ENCODE data around the gene INPP5A. TPM values are rescaled to one million over a fixed set of nuclear protein-coding genes. Genes with fewer than 3 reads are reported as not detected.
A peak's percentile ranks its signal among the peaks of the same experiment; 100 is the strongest.

INPP5A gene
- total RNA-seq, 2 donors from 2014 or later: 74.4 to 95.3 TPM

- DNase-seq (no peak), ATAC-seq (no peak)
- intact Hi-C loops (cut with DNase I): no loop called here
Measured at GRCh38 chr10:132721725-132722124, 184.1 kb downstream of the INPP5A start.

- DNase-seq (no peak), ATAC-seq (peak; percentile 46 to 60)
- intact Hi-C loops (cut with DNase I): no loop called here
Measured at GRCh38 chr10:132722394-132723329, 185.1 kb downstream of the INPP5A start.

DNA sequence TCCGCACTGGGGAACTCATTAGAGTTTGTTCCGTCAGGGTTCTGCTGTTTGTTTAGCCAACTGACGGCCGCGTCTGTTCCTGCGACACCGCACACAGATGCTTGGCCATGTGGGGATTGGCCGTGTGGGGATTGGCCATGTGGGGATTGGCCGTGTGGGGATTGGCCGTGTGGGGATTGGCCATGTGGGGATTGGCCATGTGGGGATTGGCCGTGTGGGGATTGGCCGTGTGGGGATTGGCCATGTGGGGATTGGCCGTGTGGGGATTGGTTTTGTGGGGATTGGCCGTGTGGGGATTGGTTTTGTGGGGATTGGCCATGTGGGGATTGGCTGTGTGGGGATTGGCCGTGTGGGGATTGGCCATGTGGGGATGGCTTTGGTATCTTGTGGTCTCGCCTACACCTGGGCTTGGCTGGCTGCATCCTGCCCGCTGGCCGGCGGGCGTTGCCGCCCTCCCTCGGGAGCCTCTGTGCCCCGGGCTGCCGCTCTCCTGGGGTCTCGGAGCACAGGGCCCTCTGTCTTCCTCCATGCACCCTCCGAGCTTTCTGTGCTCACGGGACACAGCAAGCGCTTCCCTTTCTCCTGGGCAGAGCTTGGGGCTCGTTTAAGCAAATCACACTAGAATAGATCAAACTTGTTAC, 185.9 kb downstream of the INPP5A start:
- ATAC-seq (no peak), DNase-seq (no peak)
- intact Hi-C loops (cut with DNase I): no loop called here

GRCh38 chr10:132724446-132724845, 186.9 kb downstream of the INPP5A start:
- ATAC-seq (no peak), DNase-seq (no peak)
- intact Hi-C loops (cut with DNase I): no loop called here

GRCh38 chr10:132725202-132725601, 187.6 kb downstream of the INPP5A start:
- no peak for ATAC-seq
- intact Hi-C loops (cut with DNase I): no loop called here

GRCh38 chr10:132726194-132726593, 188.6 kb downstream of the INPP5A start:
- DNase-seq: no peak
- intact Hi-C loops (cut with DNase I): no loop called here
- ATAC-seq: no peak

More at GRCh38 chr10:132725202-132725601, 187.6 kb downstream of the INPP5A start:
- DNase-seq: no peak

- DNase-seq: no peak
- no peak for ATAC-seq
- intact Hi-C loops (cut with DNase I): no loop called here
Measured at GRCh38 chr10:132726951-132727350, 189.4 kb downstream of the INPP5A start.

GRCh38 chr10:132727411-132727810, 189.8 kb downstream of the INPP5A start:
- DNase-seq (no peak), ATAC-seq (no peak)
- intact Hi-C loops (cut with DNase I): no loop called here

- ATAC-seq: no peak
- DNase-seq: no peak
- intact Hi-C loops (cut with DNase I): no loop called here
Measured at GRCh38 chr10:132728321-132728720, 190.7 kb downstream of the INPP5A start.

DNA sequence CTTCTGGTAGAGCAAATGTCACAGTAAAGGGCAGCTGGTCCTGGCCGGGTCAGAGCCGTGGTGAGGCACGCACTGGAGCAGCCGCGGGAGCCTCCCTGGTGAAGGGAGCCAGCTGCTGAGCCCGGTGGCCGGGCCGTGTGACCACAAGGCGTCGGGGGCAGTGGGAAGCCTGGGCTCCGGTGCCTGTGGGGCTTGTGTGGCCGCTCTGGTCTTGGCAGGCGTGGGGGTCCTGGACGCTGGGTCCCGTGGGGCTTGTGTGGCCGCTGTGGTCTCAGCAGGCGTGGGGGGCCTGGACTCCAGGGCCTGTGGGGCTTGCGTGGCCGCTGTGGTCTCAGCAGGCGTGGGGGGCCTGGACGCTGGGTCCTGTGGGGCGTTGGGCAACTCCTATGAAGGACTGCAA, 191.2 kb downstream of the INPP5A start:
- no peak for ATAC-seq
- DNase-seq: no peak
- intact Hi-C loops (cut with DNase I): no loop called here

DNA sequence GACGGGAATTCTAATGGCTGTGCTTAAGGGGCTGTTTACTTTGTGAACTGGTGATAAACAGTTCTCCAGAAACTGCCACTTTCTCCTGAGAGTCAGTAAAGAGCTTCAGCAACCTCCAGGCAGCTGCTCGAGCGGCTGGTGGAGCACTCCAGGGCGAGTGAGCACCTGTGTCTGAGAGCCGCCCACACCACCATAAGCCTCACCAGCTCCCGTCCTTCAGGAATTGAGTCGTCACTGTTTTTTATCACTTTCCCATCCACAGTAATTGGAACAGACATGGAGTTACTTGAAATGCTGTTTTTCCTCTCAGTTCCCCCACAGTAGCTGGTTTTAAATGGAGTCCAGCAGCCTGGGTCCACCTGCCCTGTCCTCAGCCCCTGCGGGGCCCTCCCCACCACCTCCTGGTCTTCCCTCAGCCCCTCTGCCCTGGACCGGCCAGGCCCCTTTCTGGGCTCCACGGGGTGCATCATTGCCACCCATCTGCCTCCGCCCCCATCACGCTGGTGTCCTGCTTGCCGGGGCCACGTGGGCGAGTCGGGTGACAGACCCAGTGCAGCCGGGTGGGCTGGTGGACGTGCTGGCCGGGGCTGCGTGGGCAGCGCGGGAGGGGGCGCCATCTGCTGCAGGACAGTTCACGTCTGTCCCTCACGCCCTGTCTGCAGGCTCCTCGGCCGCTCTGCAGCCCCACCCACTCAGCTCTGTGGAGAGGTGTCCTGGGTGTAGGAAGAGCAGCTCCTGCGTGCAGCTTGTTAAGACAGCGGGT, 192.4 kb downstream of the INPP5A start:
- DNase-seq: no peak

GRCh38 chr10:132730573-132730953, 193.0 kb downstream of the INPP5A start:
- no peak for DNase-seq
- intact Hi-C loops (cut with DNase I): no loop called here
- ATAC-seq: no peak

More for the DNA sequence above, 192.4 kb downstream of the INPP5A start:
- no peak for ATAC-seq
- intact Hi-C loops (cut with DNase I): no loop called here

DNA sequence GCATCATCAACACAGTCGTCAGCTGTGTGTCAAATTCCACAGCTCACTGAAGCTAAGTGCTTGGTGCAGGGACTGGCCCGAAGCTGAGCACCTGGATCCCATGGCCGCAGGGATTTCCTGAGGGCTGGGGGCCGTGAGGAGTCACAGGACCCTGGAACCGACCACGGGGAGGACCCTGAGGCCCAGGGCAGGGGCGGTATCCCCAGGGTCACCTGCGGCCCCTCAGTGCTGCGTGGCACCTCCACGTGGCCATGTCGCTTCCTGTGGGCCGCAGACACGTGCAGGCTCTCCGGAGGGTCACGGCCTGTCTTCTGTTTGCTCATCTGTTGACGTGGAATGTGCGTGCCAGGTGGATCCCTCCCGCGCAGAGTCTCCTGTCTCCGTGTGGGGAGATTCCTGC, 194.9 kb downstream of the INPP5A start:
- no peak for DNase-seq
- intact Hi-C loops (cut with DNase I): no loop called here
- no peak for ATAC-seq

DNA sequence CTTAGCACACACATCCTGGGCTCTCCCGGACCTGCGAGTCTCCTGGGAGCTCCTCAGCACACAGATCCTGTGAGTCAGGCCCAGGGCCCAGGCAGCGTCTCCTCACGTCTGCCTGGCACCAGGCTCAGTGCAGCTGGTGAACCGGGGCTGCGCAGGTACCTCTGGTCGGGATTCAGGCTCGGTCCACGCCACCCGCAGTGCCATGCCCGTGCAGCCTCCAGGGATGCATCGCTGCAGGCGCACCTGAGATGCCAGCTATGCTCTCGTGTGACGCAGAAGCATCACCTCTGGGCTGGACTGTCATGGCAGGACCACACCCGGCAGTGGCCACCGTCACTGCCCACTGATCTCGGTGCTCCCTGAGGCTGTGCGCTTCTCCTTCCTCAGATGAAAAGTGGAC, 196.3 kb downstream of the INPP5A start:
- ATAC-seq: no peak
- intact Hi-C loops (cut with DNase I): no loop called here
- DNase-seq: no peak

DNA sequence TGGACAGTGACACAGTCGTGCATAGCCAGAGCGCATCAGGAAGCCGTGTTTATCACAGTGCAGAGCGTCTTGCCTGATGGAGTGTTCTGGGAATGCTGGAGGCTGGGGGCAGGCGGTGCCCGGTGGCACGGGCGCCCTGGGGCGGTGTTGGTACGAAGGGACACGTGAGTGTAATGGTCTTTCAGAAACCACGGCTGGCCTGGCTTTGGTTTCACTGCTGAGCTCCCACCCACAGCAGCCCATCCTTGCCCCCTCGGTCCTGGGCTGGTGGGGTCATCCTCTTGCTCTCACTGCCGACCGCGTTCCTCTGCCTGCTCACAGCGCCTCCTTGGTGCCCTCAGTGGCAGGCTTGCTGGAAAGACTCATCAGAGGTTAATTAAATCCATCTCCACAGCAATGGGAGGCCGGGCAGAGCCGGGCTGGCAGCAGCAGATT, 197.8 kb downstream of the INPP5A start:
- intact Hi-C loops (cut with DNase I): no loop called here
- no peak for ATAC-seq
- DNase-seq: no peak

DNA sequence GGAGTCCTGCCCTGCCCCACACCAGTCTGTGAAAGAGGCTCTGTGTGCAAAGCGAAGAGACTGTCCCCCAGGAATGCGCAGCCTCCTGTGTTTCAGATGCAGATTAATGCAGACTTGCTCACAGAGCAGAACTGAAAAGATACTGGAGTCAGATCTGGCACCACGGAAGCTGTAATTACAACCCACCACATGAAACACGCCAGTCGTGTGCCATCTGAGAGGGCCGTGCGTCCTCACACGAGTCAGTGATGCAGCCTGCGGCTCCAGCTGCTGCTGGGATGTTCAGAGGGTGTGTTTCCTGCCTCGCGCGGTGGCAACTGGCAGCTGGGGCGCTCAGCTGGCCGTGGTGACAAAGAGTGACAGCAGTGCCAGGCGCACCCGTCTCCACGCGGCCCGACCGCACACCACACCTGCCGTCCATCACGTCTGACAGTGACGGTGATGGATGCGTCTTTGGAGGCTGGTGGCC, 198.4 kb downstream of the INPP5A start:
- no peak for ATAC-seq
- intact Hi-C loops (cut with DNase I): no loop called here
- DNase-seq: no peak

- ATAC-seq (peak in 1 of 2 donors; percentile 26), DNase-seq (no peak)
- intact Hi-C loops (cut with DNase I): no loop called here
Measured at GRCh38 chr10:132737390-132738048, 199.9 kb downstream of the INPP5A start.

DNA sequence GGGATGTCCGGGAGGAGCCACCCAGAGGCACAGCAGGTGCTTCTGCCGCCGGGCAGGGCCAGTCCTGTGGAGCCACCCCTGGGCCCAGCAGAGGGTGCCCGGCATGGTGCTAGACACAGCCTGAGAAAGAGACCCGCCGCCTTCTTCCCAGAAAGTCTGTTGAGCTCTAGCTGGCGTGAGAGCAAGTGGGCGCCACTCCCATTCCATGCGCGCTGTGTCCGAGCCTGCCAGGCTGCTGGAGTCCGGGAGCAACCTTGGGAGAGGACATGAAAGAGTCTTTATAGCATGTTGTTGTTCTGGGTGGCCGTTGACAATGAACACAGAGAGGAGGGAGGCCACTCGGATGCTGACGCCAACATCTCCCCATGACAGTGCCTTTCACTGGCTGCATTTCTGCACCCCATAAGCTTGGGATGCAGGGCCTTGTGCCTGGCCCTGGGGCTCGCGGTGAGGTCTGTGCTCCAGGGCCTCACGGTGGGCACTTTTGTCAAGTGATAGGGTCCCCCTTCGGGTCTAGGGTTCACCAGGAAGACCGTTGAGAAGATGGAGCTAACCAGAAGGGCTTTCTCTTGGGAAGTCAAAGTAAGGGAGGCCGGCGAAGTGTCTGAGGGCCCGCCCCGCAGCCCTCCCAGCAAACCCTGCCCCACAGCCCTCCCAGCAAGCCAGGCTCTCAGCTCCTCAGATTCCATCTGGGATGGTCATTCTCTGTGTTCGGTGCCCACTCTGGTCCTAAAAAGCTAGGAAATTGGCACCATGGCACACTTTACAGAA, 201.1 kb downstream of the INPP5A start:
- DNase-seq (no peak), ATAC-seq (peak in 1 of 2 donors; percentile 16)
- intact Hi-C loops (cut with DNase I): no loop called here

All from left cardiac atrium (tissue), 4 donors.